ENCODE data around the gene PTGER4. TPM values are rescaled to one million over a fixed set of nuclear protein-coding genes. Genes with fewer than 3 reads are reported as not detected.

The PTGER4 gene
- total RNA-seq, 4 donors from 2014 or later = 13.3 to 44.6 (median 27.9) TPM

DNA sequence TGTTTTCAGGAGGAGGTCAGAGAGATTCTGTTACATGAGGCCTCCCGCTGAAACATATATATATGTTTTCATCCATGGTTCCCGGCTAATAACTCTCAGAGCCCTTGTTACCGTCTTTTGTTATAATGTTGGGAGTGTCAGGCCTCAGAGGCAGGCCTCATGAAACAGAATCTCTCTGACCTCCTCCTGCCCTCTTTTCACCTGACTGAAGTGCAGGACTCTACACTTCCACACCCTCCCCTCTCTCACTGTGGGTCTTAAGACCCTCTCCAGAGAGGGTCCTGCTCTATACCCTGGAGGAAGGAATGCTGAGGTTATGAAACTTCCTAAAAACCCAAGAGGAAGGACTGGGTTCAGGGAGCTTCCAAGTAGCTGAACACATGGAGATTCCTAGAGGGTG, 28.5 kb upstream of the PTGER4 start:
- TF ChIP-seq POLR2A (IDR thresholded peaks at IDR 0.05; ENCODE audit: low read depth) (no peak), EP300 (IDR thresholded peaks at IDR 0.05) (no peak), POLR2AphosphoS5 (IDR thresholded peaks at IDR 0.05) (no peak), CTCF (IDR thresholded peaks at IDR 0.05) (no peak)
- Histone ChIP-seq H3K9me3 (no peaks in the 10 kb centered on the region), H3K27me3 (no peaks in the 10 kb centered on the region), H3K4me1 (no peaks in the 10 kb centered on the region), H3K36me3 (no peaks in the 10 kb centered on the region), H3K27ac (replicated peaks in 1 of 4) (no peak overlapping the region), H3K4me3 (no peak overlapping the region)
- no peak for DNase-seq (ENCODE audit: extremely low spot score)
- intact Hi-C loops (cut with DNase I) = no loop called here
- 100% methylated on average over 3 of the region's 3 CpGs for WGBS

- TF ChIP-seq POLR2A (IDR thresholded peaks at IDR 0.05; ENCODE audit: low read depth) (no peak), EP300 (IDR thresholded peaks at IDR 0.05) (no peak), CTCF (IDR thresholded peaks at IDR 0.05) (no peak), POLR2AphosphoS5 (IDR thresholded peaks at IDR 0.05) (no peak)
- no peak for DNase-seq (ENCODE audit: extremely low spot score)
- WGBS = 83% methylated on average over 8 of the region's 8 CpGs
- H3K4me1 ChIP-seq = no peaks in the 10 kb centered on the region
- no peak overlapping the region for H3K4me3 ChIP-seq
- no peaks in the 10 kb centered on the region for H3K36me3 ChIP-seq
- H3K27ac ChIP-seq (replicated peaks in 1 of 4) = no peak overlapping the region
- no peaks in the 10 kb centered on the region for H3K9me3 ChIP-seq
- no peaks in the 10 kb centered on the region for H3K27me3 ChIP-seq
- intact Hi-C loops (cut with DNase I) = no loop called here
Measured at GRCh38 chr5:40652441-40653220, 27.1 kb upstream of the PTGER4 start.

DNA sequence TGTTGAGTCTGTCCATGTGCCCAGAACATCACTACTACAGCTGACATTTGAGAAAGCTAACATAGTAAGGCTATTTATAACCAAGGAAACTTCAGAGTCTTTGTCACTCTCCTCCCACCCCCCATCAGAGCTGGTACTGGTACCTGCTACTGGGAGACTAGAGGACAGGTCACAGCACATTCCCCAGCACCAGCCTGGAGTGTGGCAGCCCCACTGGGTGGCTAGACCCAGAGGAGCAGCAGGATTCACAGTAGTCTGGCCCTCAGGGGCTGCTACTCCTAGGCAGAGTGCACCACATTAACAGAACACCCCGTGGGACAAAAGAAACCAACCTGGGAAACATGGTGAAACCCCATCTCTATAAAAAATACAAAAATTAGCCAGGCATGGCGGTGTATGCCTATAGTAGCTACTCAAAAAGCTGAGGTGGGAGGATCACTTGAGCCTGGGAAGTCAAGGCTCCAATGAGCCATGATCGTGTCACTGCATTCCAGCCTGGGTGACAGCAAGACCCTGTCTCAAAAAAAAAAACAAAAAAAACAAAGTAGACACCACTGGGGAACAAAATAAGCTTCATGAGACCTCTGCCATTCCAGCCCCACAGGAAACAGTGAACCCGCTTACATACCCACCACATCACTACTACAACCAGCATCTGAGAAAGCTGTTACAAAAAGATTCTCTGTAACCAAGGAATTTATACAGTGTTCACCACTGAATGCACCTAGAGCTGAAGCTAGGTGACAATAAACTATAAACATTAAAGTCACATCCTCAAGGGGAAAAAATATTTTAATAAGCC, 26.3 kb upstream of the PTGER4 start:
- no peaks in the 10 kb centered on the region for H3K27me3 ChIP-seq
- intact Hi-C loops (cut with DNase I) = no loop called here
- no peaks in the 10 kb centered on the region for H3K4me1 ChIP-seq
- TF ChIP-seq EP300 (IDR thresholded peaks at IDR 0.05) = no peak
- no peak for TF ChIP-seq POLR2A (IDR thresholded peaks at IDR 0.05; ENCODE audit: low read depth)
- TF ChIP-seq POLR2AphosphoS5 (IDR thresholded peaks at IDR 0.05) = no peak
- no peak for TF ChIP-seq CTCF (IDR thresholded peaks at IDR 0.05)
- DNase-seq (ENCODE audit: extremely low spot score) = no peak
- H3K27ac ChIP-seq (replicated peaks in 1 of 4) = no peak overlapping the region
- WGBS = 91% methylated on average over 4 of the region's 4 CpGs
- no peaks in the 10 kb centered on the region for H3K9me3 ChIP-seq
- no peaks in the 10 kb centered on the region for H3K36me3 ChIP-seq
- H3K4me3 ChIP-seq = no peak overlapping the region

DNA sequence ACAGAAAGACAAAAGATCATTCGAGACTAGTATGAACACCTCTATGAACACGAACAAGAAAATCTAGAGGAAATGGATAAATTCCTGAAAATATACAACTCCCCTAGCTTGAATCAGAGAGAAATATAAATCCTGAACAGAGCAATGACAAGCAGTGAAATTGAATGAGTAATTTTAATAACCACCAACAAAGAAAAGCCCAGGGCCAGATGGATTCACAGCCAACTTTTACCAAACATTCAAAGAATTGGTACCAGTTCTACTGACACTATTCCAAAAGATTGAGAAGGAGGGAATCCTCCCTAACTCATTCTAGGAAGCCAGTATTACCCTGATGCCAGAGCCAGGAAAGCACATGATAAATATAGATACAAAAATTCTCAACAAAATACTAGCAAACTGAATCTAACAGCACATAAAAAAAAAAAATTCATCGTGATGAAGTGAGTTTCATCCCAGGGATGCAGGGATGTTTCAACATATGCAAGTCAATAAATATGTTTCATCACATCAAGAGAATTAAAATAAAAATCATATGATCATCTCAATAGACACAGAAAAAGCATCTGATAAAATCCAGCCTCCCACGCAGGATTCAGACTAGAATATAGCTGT, 25.2 kb upstream of the PTGER4 start:
- 74% methylated on average over 4 of the region's 4 CpGs for WGBS

More for the DNA sequence above, 25.2 kb upstream of the PTGER4 start:
- Histone ChIP-seq H3K27ac (replicated peaks in 1 of 4) (no peak overlapping the region), H3K36me3 (no peaks in the 10 kb centered on the region), H3K4me1 (no peaks in the 10 kb centered on the region), H3K9me3 (no peaks in the 10 kb centered on the region), H3K4me3 (no peak overlapping the region), H3K27me3 (no peaks in the 10 kb centered on the region)
- intact Hi-C loops (cut with DNase I) = no loop called here
- DNase-seq (ENCODE audit: extremely low spot score) = no peak
- no peak for TF ChIP-seq EP300 (IDR thresholded peaks at IDR 0.05)
- no peak for TF ChIP-seq POLR2AphosphoS5 (IDR thresholded peaks at IDR 0.05)
- no peak for TF ChIP-seq POLR2A (IDR thresholded peaks at IDR 0.05; ENCODE audit: low read depth)
- no peak for TF ChIP-seq CTCF (IDR thresholded peaks at IDR 0.05)
